HG03378 (cell line): ENCODE results near the gene SCN2A.
"Not testable (repeated sequence)": the region's sequence is repeated elsewhere in the genome, so short reads cannot be mapped to it uniquely, and the experiment has no call there.

Source experiments
- ATAC-seq: cut with Tn5 transposase; IDR thresholded peaks from one replicate; pipeline ENCODE4 v1.9.1; 2021; ENCODE audit warnings: mild to moderate bottlenecking, moderate library complexity; ENCODE audit not compliant: unreplicated experiment

Gene SCN2A

GRCh38 chr2:165312999-165313398, 73.8 kb downstream of the SCN2A start:
- ATAC-seq = no peak

- no peak for ATAC-seq
Measured at GRCh38 chr2:165313509-165313908, 74.3 kb downstream of the SCN2A start.

GRCh38 chr2:165328272-165328671, 89.1 kb downstream of the SCN2A start:
- ATAC-seq = no peak

GRCh38 chr2:165344276-165344675, 105.1 kb downstream of the SCN2A start:
- not testable (repeated sequence) for ATAC-seq

- ATAC-seq = no peak
Measured at GRCh38 chr2:165348441-165348840, 109.2 kb downstream of the SCN2A start.

GRCh38 chr2:165349181-165349580, 110.0 kb downstream of the SCN2A start:
- ATAC-seq = no peak

GRCh38 chr2:165357758-165358157, 118.5 kb downstream of the SCN2A start:
- peak; percentile 98 for ATAC-seq

GRCh38 chr2:165361514-165361913, 122.3 kb downstream of the SCN2A start:
- no peak for ATAC-seq

- no peak for ATAC-seq
Measured at GRCh38 chr2:165369131-165369897, 130.1 kb downstream of the SCN2A start.

GRCh38 chr2:165369898-165370296, 130.7 kb downstream of the SCN2A start:
- ATAC-seq = no peak

- no peak for ATAC-seq
Measured at GRCh38 chr2:165371356-165371755, 132.1 kb downstream of the SCN2A start.

- no peak for ATAC-seq
Measured at GRCh38 chr2:165373278-165374010, 134.2 kb downstream of the SCN2A start.

GRCh38 chr2:165376571-165376975, 137.4 kb downstream of the SCN2A start:
- ATAC-seq = no peak

GRCh38 chr2:165382362-165382761, 143.1 kb downstream of the SCN2A start:
- ATAC-seq = no peak

GRCh38 chr2:165390875-165391274, 151.7 kb downstream of the SCN2A start:
- no peak for ATAC-seq

- ATAC-seq = no peak
Measured at GRCh38 chr2:165391791-165392190, 152.6 kb downstream of the SCN2A start.

- ATAC-seq = not testable (repeated sequence)
Measured at GRCh38 chr2:165398603-165399002, 159.4 kb downstream of the SCN2A start.

GRCh38 chr2:165401285-165401852, 162.2 kb downstream of the SCN2A start:
- ATAC-seq = peak; percentile 59

- no peak for ATAC-seq
Measured at GRCh38 chr2:165402162-165402561, 162.9 kb downstream of the SCN2A start.

GRCh38 chr2:165406173-165406572, 167.0 kb downstream of the SCN2A start:
- no peak for ATAC-seq

- ATAC-seq = no peak
Measured at GRCh38 chr2:165407466-165407865, 168.3 kb downstream of the SCN2A start.

GRCh38 chr2:165408186-165408585, 169.0 kb downstream of the SCN2A start:
- no peak for ATAC-seq
